Measurements from ENCODE around the gene PYM1. TPM values are rescaled to one million over a fixed set of nuclear protein-coding genes. Genes with fewer than 3 reads are reported as not detected.
A peak's percentile ranks its signal among the peaks of the same experiment; 100 is the strongest.

Gene PYM1
- total and polyA plus RNA-seq, 2 of the 8 experiments (the other 6 are each of a cell fraction or from before 2014, with no cell fraction given): 38.7 to 58.5 TPM

GRCh38 chr12:55926738-55927587 lies 731 bp downstream of the PYM1 start (continued):
- no peak for TF ChIP-seq SRF (IDR thresholded peaks at IDR 0.05; ENCODE audit: low read depth, low read length)
- no peak for TF ChIP-seq SIRT6 (IDR thresholded peaks at IDR 0.05; ENCODE audit: low read length)
- no peak for TF ChIP-seq MAFK (IDR thresholded peaks at IDR 0.05; ENCODE audit: low read depth, low read length)
- TF ChIP-seq RBBP5 (IDR thresholded peaks at IDR 0.05; ENCODE audit: borderline replicate concordance, low read depth, low read length): no peak; the same call in 1 of the 2 replicates
- peak; percentile 83 for TF ChIP-seq TAF1 (IDR thresholded peaks at IDR 0.05; ENCODE audit: low read depth, low read length)
- peak; percentile 5 for TF ChIP-seq KDM5A (IDR thresholded peaks at IDR 0.05; ENCODE audit: low read length)
- no peak for TF ChIP-seq TEAD4 (IDR thresholded peaks at IDR 0.05; ENCODE audit: low read depth, low read length)
- TF ChIP-seq, protein P1, sequence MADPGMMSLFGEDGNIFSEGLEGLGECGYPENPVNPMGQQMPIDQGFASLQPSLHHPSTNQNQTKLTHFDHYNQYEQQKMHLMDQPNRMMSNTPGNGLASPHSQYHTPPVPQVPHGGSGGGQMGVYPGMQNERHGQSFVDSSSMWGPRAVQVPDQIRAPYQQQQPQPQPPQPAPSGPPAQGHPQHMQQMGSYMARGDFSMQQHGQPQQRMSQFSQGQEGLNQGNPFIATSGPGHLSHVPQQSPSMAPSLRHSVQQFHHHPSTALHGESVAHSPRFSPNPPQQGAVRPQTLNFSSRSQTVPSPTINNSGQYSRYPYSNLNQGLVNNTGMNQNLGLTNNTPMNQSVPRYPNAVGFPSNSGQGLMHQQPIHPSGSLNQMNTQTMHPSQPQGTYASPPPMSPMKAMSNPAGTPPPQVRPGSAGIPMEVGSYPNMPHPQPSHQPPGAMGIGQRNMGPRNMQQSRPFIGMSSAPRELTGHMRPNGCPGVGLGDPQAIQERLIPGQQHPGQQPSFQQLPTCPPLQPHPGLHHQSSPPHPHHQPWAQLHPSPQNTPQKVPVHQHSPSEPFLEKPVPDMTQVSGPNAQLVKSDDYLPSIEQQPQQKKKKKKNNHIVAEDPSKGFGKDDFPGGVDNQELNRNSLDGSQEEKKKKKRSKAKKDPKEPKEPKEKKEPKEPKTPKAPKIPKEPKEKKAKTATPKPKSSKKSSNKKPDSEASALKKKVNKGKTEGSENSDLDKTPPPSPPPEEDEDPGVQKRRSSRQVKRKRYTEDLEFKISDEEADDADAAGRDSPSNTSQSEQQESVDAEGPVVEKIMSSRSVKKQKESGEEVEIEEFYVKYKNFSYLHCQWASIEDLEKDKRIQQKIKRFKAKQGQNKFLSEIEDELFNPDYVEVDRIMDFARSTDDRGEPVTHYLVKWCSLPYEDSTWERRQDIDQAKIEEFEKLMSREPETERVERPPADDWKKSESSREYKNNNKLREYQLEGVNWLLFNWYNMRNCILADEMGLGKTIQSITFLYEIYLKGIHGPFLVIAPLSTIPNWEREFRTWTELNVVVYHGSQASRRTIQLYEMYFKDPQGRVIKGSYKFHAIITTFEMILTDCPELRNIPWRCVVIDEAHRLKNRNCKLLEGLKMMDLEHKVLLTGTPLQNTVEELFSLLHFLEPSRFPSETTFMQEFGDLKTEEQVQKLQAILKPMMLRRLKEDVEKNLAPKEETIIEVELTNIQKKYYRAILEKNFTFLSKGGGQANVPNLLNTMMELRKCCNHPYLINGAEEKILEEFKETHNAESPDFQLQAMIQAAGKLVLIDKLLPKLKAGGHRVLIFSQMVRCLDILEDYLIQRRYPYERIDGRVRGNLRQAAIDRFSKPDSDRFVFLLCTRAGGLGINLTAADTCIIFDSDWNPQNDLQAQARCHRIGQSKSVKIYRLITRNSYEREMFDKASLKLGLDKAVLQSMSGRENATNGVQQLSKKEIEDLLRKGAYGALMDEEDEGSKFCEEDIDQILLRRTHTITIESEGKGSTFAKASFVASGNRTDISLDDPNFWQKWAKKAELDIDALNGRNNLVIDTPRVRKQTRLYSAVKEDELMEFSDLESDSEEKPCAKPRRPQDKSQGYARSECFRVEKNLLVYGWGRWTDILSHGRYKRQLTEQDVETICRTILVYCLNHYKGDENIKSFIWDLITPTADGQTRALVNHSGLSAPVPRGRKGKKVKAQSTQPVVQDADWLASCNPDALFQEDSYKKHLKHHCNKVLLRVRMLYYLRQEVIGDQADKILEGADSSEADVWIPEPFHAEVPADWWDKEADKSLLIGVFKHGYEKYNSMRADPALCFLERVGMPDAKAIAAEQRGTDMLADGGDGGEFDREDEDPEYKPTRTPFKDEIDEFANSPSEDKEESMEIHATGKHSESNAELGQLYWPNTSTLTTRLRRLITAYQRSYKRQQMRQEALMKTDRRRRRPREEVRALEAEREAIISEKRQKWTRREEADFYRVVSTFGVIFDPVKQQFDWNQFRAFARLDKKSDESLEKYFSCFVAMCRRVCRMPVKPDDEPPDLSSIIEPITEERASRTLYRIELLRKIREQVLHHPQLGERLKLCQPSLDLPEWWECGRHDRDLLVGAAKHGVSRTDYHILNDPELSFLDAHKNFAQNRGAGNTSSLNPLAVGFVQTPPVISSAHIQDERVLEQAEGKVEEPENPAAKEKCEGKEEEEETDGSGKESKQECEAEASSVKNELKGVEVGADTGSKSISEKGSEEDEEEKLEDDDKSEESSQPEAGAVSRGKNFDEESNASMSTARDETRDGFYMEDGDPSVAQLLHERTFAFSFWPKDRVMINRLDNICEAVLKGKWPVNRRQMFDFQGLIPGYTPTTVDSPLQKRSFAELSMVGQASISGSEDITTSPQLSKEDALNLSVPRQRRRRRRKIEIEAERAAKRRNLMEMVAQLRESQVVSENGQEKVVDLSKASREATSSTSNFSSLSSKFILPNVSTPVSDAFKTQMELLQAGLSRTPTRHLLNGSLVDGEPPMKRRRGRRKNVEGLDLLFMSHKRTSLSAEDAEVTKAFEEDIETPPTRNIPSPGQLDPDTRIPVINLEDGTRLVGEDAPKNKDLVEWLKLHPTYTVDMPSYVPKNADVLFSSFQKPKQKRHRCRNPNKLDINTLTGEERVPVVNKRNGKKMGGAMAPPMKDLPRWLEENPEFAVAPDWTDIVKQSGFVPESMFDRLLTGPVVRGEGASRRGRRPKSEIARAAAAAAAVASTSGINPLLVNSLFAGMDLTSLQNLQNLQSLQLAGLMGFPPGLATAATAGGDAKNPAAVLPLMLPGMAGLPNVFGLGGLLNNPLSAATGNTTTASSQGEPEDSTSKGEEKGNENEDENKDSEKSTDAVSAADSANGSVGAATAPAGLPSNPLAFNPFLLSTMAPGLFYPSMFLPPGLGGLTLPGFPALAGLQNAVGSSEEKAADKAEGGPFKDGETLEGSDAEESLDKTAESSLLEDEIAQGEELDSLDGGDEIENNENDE (IDR thresholded peaks at IDR 0.05; ENCODE audit: insufficient replicate concordance, low read length): no peak

Data from H1 (cell line).